HG03565 (cell line): ENCODE measurements around the gene CAMSAP1.
"Not testable (repeated sequence)": the region's sequence is repeated elsewhere in the genome, so short reads cannot be mapped to it uniquely, and the experiment has no call there.

Experiments used
- ATAC-seq: cut with Tn5 transposase; IDR thresholded peaks from one replicate; pipeline ENCODE4 v1.9.1; 2021; ENCODE audit warnings: mild to moderate bottlenecking, moderate library complexity; ENCODE audit not compliant: unreplicated experiment

The CAMSAP1 gene

DNA sequence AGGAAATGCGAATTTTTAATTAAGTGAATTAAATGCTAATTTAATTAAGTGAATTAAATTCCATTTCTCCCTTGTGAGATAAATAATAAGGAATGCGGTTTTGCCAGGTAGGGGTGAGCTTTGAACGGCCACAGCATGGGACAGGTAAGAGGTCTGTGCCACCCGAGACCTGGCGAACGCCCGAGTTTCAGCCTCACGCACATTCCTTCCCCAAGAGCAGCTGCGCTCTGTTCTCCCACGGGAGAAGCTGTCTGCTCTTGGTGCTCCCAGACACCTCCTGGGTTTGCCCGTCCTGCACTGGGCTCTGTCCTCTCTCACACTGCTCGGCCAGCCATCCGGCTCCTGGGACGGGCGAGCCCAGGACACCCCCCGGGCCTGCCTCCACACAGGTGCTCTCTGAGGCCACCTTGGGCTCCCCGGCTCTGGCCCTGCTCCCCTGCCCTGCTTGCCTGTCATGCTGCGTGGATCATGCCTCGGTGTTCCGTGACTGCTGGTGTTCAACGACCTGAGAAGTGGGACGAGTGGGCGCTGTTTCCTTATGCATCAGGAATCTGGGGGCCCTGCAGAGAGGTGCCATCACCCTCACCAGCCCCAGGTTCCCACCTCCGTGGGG lies 13.7 kb upstream of the CAMSAP1 start:
- ATAC-seq: no peak

- no peak for ATAC-seq
Measured at GRCh38 chr9:135920256-135920930, 13.0 kb upstream of the CAMSAP1 start.

- no peak for ATAC-seq
Measured at GRCh38 chr9:135919318-135919890, 12.1 kb upstream of the CAMSAP1 start.

DNA sequence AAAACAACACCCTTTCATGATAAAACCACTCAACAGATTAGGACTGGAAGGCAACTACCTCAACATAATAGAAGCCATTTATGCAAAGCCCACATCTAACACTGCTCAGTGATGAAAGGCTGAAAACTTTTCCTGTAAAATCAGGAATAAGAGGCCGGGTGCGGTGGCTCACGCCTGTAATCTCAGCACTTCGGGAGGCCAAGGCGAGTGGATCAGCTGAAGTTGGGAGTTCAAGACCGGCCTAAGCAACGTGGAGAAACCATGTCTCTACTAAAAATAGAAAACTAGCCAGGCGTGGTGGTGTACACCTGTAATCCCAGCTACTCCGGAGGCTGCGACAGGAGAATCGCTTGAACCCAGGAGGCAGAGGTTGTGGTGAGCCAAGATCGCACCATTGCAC lies 8.9 kb upstream of the CAMSAP1 start:
- ATAC-seq: not testable (repeated sequence)

DNA sequence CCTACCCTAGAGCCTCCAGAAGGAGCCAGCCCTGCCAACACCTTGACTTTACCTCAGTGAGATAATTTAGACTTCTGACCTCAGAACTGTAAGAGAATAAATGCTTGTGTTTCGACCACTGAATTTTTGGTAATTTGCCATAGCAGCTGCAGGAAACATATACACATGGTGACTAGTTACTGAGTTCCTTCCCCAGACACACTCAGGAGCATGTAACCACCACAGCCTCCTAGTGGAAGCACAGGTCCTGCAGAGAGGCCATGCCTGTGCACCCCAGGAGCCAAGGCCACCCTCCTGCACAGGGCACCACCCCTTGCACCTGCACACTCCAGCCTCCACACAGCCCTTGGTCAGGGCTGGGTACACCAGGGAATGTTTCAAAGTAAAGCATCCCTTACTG lies 7.6 kb upstream of the CAMSAP1 start:
- ATAC-seq: no peak

DNA sequence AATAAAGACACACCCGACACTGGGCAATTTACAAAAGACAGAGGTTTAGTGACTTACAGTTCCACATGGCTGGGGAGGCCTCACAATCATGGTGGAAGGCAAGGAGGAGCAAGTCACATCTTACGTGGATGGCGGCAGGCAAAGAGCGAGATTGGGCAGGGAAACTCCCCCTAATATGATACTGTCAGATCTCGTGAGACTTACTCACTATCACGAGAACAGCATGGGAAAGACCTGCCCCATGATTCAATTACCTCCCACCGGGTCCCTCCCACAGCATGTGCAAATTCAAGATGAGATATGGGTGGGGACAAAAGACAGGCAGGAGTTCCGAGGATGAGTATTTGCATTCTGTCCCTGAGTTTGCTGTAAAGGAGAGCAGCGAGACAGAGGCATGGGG lies 3.9 kb upstream of the CAMSAP1 start:
- not testable (repeated sequence) for ATAC-seq

DNA sequence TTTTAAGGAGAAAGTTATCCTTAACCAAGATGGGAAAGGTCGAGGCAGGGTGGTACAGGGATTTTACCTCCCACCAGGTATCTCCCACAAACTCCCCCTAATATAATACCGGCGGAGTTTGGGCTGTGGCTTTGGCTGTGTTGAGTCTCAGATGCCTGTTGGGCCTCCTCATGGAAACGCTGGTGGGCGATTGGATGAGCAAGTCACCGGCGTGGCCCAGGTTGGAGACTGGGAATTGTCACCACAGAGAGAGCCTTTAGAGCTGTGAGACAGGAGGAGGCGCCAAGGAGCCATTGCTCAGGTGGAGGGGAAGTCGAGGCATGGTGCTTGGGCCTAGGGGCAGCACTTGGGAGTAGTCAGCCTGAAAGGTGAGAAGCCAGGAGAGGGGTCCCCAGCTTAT lies 3.4 kb upstream of the CAMSAP1 start:
- ATAC-seq: no peak

DNA sequence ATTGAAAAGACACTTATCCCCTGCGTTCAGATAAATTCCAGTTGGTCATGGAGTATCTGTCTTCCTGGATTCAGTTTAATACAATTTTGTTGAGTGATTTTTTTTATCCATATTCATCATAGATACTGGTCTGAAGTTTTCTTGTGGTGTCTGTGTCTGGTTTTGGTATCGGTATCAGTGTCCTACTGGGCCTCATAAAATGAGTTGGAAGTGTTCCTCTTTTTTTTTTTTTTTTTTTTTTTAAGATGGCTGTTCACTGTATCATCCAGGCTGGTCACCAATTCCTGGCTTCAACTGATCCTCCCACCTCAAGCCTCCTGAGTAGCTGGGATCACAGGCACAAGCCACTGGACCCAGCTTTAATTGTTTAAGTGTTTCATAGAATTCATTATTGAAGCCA lies 2.9 kb upstream of the CAMSAP1 start:
- no peak for ATAC-seq

DNA sequence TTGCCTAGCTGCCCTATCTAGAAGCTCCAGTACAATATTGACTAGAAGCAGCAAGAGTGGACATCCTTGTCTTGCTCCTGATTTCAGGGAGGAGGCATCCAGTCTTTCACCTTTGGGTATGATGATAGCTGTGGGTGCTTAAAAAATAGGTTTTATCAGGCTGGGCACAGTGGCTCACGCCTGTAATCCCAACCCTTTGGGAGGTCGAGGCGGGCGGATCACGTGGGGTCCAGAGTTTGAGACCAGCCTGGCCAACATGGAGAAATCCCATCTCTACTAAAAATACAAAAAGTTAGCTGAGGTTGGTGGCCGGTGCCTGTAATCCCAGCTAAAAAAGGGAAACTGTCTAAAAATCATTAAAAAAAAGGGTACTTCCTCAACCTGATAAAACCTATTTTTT lies 2.0 kb upstream of the CAMSAP1 start:
- ATAC-seq: no peak

DNA sequence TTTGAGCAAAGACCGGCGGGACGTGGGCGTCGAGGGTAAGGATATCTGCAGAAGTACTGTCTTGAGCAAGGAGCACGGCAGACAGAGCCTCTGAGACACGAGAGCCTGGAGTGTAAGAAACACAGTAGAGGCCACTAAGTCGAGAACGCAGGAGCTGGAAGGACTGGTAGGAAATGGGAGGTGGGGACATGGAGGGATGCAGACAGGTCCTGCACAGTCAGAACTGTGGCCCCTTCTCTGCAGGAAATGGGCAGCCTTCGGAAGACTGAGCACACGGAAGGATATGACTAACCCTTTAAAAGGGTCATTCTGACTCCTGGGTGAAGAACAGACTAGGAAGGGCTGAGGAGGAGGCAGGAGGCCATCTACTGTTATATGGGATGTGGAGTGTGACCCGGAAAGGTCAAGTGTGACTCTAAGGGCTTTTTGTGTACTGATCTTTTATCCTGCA lies 1.4 kb upstream of the CAMSAP1 start:
- no peak for ATAC-seq

GRCh38 chr9:135908093-135908753 lies 877 bp upstream of the CAMSAP1 start:
- peak; percentile 3 for ATAC-seq

DNA sequence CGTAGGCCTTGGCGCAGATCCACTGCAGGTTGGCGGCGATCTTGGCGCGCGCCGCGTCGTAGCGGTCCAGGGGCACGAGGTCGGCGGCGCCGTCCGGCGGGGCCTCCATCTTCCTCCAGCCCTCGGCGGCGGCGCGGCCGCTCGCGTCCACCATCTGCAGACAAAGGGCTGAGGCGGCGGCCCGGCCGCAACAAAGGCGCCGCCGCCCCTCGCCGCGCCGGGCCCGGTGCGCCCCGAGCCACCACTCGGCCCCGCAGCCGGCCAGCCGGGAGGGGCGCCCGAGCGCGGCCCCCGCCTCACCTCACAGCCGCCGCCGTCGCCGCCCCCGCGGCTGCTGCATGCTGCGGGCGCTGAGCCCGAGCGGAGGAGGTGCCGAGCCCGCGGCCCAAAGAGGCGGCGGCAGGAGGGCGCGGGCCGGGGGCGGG lies 328 bp downstream of the CAMSAP1 start:
- peak; percentile 25 for ATAC-seq

GRCh38 chr9:135906291-135907005 lies 898 bp downstream of the CAMSAP1 start:
- ATAC-seq: no peak

GRCh38 chr9:135905380-135906258 lies 1.7 kb downstream of the CAMSAP1 start:
- no peak for ATAC-seq

- ATAC-seq: no peak
Measured at GRCh38 chr9:135903786-135904520, 3.4 kb downstream of the CAMSAP1 start.

DNA sequence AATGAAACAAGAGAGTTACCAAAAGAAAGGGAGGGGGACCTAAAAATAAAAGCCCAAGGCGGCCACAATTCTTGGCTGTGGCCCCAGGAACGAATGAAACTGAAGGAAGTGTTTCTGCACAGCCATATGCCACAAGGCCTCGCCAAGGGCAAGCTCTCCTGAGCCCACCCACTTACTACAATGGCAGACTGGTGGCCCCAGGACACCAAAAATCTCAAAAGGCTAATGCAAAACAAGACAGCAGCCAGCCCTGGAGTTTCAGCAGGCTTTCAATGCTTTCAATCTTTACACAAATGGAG lies 4.0 kb downstream of the CAMSAP1 start:
- ATAC-seq: no peak

DNA sequence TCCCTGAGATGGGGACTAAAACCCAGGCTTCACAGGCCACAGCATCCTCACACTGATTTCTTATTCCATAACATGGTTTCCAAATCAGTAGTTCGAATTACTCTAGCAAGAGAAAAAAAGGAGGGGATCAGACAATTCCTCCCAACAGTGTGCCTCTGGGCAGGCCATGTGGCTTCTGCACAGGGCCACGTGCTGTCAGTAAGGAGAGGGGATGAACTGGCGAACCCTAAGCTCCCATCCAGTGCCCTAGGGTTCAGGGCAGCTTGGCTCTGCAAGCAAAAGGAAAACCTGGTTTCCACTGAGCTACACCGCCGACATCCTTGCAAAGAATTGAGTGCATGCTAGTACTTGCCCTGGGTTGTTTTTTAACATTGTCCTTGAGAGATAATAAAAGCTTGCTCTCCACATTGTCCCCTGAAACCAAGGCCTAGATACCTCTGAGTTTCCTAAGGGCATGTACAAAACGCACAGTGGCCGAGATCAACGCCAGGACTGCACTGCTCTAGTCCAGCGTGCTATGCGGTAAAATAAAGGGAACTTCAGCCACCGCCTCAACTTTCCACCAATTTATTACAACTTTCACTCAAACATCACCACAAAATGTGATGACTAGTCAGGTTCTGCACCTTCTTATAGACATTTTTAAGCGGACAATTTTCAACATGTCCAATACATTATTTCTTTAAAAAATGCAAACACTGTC lies 4.5 kb downstream of the CAMSAP1 start:
- ATAC-seq: no peak

GRCh38 chr9:135901826-135902225 lies 5.5 kb downstream of the CAMSAP1 start:
- no peak for ATAC-seq
